Erythroblast (primary cell): ENCODE measurements around the gene CCNY.

Source experiments
- DNase-seq, 2 experiments: peaks; one replicate each; lab custom pipeline; 2025; lab: John Stamatoyannopoulos, UW
- GATA1 ChIP-seq: IDR thresholded peaks from 2 replicates; pipeline ENCODE4 v1.6.1; 2011; ENCODE audit warnings: low read depth, mild to moderate bottlenecking, control low read depth, low read length, moderate library complexity
- POLR2A ChIP-seq: IDR thresholded peaks from 2 replicates; pipeline ENCODE4 v1.6.1; 2011; ENCODE audit warnings: mild to moderate bottlenecking, low read length

Gene CCNY

GRCh38 chr10:35568483-35569015, 232.2 kb downstream of the CCNY start:
- DNase-seq: no peak
- TF ChIP-seq GATA1: no peak
- TF ChIP-seq POLR2A: no peak

GRCh38 chr10:35569111-35569707, 232.9 kb downstream of the CCNY start:
- no peak for DNase-seq
- TF ChIP-seq GATA1: no peak
- TF ChIP-seq POLR2A: no peak

- TF ChIP-seq POLR2A (no peak), GATA1 (no peak)
- no peak for DNase-seq
Observed at GRCh38 chr10:35569836-35570235, 233.5 kb downstream of the CCNY start.

- TF ChIP-seq POLR2A (no peak), GATA1 (no peak)
- DNase-seq: no peak
Observed at GRCh38 chr10:35570397-35570796, 234.1 kb downstream of the CCNY start.

- DNase-seq: no peak
- TF ChIP-seq GATA1 (no peak), POLR2A (no peak)
Observed at GRCh38 chr10:35572583-35572982, 236.3 kb downstream of the CCNY start.

- no peak for TF ChIP-seq POLR2A
- TF ChIP-seq GATA1: no peak
- DNase-seq: no peak
Observed at GRCh38 chr10:35573796-35574195, 237.5 kb downstream of the CCNY start.

- no peak for DNase-seq
- TF ChIP-seq GATA1 (no peak), POLR2A (no peak)
Observed at GRCh38 chr10:35574924-35575352, 238.6 kb downstream of the CCNY start.

GRCh38 chr10:35575640-35576039, 239.3 kb downstream of the CCNY start:
- no peak for TF ChIP-seq POLR2A
- TF ChIP-seq GATA1: no peak
- no peak for DNase-seq

GRCh38 chr10:35576730-35577129, 240.4 kb downstream of the CCNY start:
- TF ChIP-seq POLR2A (no peak), GATA1 (no peak)
- no peak for DNase-seq

GRCh38 chr10:35577926-35578617, 241.8 kb downstream of the CCNY start:
- TF ChIP-seq GATA1: no peak
- DNase-seq: no peak

GRCh38 chr10:35578618-35578956, 242.3 kb downstream of the CCNY start:
- no peak for TF ChIP-seq POLR2A
- no peak for TF ChIP-seq GATA1
- DNase-seq: no peak

- no peak for DNase-seq
- no peak for TF ChIP-seq GATA1
- no peak for TF ChIP-seq POLR2A
Observed at GRCh38 chr10:35579116-35579515, 242.8 kb downstream of the CCNY start.

- DNase-seq: no peak
- no peak for TF ChIP-seq GATA1
- TF ChIP-seq POLR2A: no peak
Observed at GRCh38 chr10:35579726-35580422, 243.6 kb downstream of the CCNY start.

GRCh38 chr10:35580423-35580770, 244.1 kb downstream of the CCNY start:
- no peak for TF ChIP-seq GATA1
- no peak for TF ChIP-seq POLR2A
- no peak for DNase-seq

GRCh38 chr10:35581655-35582054, 245.3 kb downstream of the CCNY start:
- TF ChIP-seq POLR2A: no peak

More at GRCh38 chr10:35581655-35582054, 245.3 kb downstream of the CCNY start:
- DNase-seq: no peak
